Astrocyte (in vitro differentiated cells and primary cell): ENCODE measurements around the gene EPHA2.

ENCODE experiments used
- EZH2 ChIP-seq: IDR thresholded peaks from 2 replicates; pipeline ENCODE4 v1.6.1; 2012; ENCODE audit warnings: mild to moderate bottlenecking, low read length, inconsistent platforms; ENCODE audit not compliant: insufficient read depth
- TF ChIP-seq, protein P1 (sequence below): IDR thresholded peaks from 2 replicates; pipeline ENCODE4 v1.5.1; 2011; ENCODE audit warnings: low read depth, mild to moderate bottlenecking, inconsistent platforms, low read length, moderate library complexity; ENCODE audit not compliant: insufficient read depth

DNA sequence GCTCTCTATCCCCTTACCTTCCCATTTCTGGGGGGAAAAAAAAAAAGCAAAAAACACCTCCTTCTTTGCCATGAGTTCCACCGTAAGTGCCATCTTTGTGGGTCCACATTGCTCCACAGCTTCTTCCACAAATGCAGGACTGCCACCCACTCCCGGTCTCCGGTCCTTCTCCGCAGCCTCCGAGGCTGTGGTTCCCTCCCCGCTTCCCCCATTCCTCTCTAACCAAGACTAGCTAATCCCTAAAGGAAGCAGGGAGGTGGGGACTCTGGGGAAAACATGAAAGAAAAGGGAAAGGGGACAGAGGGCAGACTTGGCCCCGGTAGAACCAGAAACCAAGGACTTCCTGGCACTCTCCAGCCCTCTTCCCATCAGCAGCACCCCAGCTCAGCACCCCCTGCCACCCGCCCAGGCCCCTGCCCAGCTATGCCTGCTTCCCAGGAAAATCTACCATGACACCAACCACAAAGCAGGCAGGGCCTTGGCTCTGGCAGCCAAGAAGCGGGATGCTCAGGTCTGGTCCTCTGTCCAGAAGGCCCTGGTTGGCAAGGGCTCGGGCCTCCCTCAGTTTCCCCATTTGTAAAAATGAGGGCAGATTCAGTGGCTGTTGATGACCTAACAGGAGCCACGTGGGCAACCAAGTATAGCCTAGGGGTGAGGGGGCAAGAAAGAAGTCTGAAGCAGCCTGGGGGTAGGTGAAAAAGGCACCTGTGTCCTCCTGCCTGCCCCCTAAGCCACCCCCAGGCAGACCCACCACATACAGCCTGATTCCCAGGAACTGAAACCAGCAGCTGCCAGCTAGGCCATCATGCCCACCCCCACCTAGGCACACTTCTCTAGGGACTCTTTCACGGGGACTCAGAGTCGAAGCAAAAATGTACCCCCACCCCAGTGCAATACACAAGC lies 2.5 kb downstream of the EPHA2 start:
- TF ChIP-seq, protein P1, sequence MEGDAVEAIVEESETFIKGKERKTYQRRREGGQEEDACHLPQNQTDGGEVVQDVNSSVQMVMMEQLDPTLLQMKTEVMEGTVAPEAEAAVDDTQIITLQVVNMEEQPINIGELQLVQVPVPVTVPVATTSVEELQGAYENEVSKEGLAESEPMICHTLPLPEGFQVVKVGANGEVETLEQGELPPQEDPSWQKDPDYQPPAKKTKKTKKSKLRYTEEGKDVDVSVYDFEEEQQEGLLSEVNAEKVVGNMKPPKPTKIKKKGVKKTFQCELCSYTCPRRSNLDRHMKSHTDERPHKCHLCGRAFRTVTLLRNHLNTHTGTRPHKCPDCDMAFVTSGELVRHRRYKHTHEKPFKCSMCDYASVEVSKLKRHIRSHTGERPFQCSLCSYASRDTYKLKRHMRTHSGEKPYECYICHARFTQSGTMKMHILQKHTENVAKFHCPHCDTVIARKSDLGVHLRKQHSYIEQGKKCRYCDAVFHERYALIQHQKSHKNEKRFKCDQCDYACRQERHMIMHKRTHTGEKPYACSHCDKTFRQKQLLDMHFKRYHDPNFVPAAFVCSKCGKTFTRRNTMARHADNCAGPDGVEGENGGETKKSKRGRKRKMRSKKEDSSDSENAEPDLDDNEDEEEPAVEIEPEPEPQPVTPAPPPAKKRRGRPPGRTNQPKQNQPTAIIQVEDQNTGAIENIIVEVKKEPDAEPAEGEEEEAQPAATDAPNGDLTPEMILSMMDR = no peak
- TF ChIP-seq EZH2 = no peak
